Esophagus muscularis mucosa (tissue), 3 donors: Measurements from ENCODE around the gene ELOB.

Experiments
- CTCF ChIP-seq, 3 experiments: fragments of 200-600 bp in 2 of 3; fragments of 450-650 bp in 1 of 3; sonication (generic) in 2 of 3; IDR thresholded peaks; one replicate each; pipeline ENCODE4 v1.5.1; 2017 to 2019; ENCODE audit warnings: antibody characterized with exemption in 3 of 3, mild to moderate bottlenecking in 2 of 3, moderate library complexity in 1 of 3
- POLR2AphosphoS5 ChIP-seq, 2 donors: sonication (generic); formaldehyde crosslinking; IDR thresholded peaks; one replicate each; pipeline ENCODE4 v1.6.1; 2017; ENCODE audit warnings: antibody characterized with exemption in 2 of 2

- TF ChIP-seq CTCF (IDR thresholded peaks at IDR 0.05) (no peak), POLR2AphosphoS5 (IDR thresholded peaks at IDR 0.05) (no peak)
Measured at GRCh38 chr16:2741168-2741567, 35.9 kb downstream of the ELOB start.
